Stimulated activated CD8-positive, alpha-beta memory T cell treated with anti-CD3 and anti-CD28 coated beads, Interleukin-15, amount 100 ng/mL, for 1 hour (primary cell): ENCODE measurements around the gene COBLL1.

ENCODE experiments used
- DNase-seq: peaks from one replicate; pipeline ENCODE4 v3.0.0-alpha.2; 2020; ENCODE audit warnings: low read depth

COBLL1 gene

DNA sequence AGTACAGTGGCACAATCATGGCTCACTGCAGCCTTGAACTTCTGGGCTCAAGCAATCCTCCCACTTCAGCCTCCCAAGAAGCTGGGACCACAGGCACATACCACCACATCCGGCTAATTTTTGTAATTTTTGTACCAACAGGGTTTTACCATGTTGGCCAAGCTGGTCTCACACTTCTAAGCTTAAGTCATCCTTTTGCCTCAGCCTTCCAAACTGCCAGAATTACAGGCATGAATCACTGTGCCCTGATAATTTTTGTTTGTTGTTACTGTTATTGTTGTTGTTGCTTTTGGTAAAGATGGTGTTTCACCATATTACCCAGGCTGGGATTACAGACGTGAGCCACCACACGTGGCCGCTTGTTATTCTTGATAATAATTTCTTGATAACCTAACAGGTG is 10.5 kb upstream of the COBLL1 start:
- DNase-seq, result no peak

DNA sequence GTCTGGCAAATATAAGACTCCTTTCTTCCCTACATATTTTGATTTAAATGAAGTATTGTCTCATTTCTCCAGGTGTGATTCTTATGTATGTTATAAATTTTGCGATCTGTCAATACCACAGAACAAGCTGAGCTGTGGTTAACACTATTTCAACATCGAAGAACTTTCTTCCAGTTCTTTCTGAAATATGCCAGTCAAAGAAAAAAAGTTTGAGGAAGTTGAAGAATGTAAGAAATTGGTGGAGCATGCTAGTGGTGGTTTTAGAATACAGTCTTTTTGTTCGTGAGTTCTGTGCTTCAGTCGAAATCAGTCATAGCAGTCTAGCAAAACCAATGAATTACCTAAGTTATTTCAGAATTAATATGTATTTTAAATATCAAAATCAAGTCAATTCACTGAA is 8.6 kb upstream of the COBLL1 start:
- no peak for DNase-seq

DNA sequence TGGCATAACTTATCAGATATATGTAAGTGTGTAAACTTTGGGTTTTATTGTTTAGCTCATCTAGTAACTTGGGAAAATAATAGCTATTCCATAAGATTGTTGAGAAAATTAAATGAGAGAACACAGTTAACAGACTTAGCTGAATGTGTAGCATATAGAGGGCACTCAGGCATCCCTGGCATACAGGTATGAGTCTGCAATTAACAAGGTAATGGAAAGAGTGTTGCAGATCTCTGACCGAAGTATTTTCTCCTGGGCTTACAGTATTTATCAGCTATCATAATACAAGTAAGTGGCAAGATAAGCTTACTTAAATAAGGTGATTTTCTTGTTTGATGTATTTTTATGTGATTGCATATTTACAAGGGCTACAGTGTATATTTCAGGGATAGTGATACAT is 7.9 kb upstream of the COBLL1 start:
- no peak for DNase-seq

DNA sequence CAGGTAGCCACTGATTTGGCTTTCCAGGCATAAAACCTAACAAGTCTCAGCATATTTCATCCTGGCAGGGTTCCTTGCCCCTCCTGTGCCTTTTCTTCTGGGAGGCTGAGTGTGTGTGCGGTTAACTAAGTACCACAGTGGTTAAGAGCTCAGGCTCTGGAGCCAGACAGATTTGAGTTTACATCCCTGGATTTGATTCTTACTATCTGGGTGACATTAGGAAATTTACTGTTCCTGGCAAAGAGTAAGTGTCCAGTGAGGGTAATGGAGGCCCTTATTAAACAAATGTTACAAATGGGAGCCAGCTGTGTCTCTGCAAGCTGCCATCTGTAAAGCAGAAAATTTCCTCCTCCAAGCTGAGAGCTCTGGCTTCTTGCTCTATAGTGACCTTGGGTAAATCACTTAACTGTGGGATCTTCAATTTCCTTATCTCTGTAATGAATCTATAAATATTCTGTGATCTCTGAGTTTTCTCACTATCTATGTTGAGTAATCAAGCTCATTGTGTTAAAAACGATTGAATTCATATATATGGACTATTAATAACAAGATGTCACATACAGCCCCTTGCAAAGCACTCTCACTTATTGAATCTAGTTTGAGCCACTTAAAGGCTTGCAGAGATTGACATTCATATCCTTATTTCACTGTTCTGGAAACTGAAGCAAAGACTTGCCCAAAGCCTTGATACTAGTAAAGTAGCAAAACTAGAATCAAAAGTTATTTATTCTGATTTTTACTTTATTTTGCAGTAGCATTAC is 6.5 kb upstream of the COBLL1 start:
- DNase-seq, result no peak

DNA sequence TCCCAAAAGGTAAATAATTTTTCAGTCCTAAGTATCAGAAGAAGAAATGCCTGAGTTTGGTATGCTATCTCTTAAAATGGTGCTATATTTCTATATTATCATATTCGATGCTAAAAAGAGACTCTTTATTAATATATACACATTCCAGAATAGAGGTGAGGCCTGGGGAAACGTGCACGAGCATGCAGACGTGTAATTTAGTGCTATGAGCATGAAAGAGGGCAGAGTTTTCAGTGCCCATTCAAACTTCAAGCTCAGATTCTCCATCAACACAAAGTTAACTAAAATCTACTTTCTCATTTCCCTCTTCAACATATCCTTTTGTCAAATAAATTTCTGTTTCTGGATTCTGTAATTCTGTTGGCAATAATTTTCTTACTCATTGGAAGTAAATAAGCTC is 5.7 kb upstream of the COBLL1 start:
- no peak for DNase-seq

DNA sequence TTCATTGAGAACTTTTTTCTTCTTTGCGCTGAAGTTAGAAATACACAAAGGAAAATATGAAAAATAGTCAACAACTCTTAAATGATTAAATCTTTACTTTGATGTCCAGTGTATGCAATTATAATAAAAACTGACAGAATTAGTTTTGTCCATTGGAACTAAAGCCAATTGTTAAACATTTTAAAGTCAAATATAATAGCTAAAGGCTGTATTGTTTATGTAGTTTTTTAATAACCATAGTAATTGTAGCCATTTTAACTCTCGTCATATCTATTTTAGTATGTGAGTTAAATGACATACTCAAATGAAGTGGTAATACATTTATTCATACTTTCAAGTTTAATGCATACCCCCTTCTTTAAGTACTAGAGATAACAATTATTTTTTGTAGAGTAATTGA is 4.7 kb upstream of the COBLL1 start:
- no peak for DNase-seq

DNA sequence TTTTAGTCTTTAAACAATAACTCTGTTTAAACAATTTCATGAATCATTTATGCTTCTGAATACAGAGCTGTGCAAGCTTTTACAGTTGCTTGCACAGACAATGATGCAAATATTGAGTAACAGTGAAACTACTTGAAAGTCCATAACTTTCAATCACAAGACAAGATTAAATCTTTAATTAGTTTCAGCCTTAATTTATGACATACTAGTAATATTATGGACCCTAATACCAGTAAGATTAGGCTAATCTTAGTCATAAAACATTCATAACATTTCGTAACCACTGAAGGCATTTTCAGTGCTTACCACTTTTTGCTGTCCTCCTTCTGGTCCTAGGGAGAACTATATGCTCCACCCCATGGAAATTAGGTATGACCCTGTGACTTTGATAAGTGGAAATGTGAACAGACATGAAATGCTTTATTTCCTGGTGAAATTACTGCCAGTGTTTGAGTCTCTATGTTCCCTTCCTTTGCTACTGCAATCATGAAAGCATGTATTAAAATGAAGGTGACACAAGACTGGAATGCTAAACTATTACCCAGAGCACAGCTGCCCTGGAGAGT is 1.8 kb upstream of the COBLL1 start:
- DNase-seq, result no peak

DNA sequence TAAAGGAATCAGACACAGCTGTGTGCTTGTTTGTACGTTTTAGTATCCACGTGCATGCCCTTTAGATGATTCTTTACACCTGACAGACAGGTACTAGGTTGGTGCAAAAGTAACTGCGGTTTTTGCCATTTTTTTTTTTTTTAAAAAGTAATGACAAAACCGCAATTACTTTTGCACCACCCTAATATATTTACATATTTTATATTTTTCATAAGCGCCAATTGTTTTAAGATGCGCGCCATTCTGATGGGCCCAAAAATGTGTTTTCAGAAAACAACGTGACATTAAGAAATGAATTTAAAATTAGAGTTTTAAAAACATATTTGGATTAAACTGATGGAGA is 972 bp upstream of the COBLL1 start:
- DNase-seq, result no peak

DNA sequence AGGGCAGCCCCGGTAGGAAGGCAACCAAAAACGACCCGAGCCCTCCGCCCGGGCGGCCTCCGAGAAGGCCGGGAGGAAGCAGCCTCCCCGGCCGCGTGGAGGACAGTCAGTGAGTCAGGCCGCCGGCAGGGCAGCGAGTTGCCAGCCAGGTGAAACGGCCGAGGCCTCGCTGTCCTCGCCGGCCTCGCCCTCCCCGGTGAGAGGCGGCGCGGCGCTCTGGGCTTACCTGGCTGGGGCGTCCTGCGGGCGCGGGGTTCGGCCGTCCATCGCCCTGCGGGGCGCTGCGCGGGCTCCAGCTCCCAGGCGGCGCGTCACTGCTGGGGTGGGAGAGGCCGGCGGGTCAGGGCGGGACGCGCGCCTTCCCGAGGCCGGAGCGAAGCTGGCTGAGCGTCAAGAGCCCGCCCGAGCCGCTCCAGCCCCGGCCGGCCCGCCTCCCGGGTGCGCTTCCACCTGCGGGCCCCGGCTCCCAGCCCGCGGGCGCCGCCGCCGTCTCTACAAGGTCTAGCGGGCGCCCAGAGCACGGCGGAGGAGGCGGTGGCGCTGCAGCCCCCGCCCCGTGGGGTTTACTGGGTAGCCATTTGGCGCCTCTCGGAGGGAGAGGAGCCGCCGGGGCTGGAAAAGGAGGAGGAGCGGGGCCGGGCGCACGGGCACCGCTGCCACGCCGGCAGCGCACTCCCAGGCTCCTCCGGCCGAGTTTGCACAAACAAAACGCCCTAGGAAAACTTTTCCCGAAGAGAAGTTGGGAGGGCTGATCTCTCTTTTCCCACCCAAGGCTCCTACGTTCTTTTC is 499 bp downstream of the COBLL1 start:
- DNase-seq, result no peak

DNA sequence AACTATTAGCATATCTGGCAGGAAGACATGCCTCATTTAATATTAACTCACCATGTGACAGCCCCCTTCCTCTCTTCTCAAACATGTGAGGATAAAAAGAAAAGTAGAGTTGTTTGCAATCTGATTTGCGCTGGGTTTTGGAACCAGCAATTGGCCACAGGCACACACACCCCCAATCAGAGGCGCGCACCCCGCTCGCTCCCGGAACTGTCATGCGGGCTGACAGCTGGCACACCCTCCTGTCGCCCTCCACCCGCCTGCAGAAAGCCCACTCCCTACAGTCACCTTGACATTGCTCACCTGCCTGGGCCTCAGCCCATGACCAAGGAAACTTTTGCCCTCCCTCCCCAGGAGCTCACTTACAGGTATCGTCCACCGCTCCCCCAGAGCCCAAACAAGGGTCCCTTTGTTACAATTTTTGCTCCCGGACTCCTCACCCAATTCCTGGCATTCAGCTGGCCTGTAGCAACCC is 1.1 kb downstream of the COBLL1 start:
- DNase-seq, result no peak

DNA sequence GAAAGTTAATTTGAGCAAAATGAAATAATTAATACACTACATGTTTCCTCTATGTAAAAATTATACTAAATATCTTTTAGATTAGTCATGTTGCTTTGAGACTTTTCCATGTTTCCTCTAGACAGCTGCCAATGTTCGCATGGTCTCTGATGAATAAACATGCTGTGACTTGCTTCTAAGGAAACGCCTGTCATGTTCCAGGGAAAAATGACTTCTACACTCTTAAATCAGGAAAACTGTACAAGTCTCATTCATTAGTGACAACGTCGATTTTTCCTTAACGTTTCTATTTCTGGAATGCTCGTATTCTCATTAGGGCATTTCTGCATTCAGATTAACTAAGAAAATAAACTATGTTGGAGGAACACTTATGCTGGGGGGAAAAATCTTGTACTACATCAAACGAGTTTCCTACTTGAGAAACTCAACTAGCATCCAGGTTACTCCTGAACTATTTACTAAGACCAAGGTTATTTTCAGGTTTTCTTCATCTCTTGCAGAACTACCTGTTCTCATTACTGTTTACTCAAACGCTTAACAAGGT is 1.6 kb downstream of the COBLL1 start:
- DNase-seq, result no peak

DNA sequence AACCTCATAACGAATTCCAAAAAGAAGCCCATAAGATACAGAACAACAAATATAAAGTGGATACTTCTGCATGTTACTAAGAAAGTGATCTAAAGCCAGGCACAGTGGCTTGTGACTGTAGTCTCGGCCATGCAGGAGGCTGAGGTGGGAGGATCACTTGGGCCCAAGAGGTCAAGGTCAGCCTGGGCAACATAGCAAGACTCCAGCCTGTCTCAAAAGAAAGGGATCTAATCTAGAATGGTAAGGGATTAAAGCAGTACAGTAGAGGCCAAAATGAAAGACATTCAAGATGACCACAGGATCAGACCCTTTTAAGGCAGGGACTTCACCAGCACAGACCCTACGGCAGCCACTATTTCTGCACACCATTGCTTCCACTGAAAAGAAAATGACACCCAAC is 3.8 kb downstream of the COBLL1 start:
- no peak for DNase-seq

DNA sequence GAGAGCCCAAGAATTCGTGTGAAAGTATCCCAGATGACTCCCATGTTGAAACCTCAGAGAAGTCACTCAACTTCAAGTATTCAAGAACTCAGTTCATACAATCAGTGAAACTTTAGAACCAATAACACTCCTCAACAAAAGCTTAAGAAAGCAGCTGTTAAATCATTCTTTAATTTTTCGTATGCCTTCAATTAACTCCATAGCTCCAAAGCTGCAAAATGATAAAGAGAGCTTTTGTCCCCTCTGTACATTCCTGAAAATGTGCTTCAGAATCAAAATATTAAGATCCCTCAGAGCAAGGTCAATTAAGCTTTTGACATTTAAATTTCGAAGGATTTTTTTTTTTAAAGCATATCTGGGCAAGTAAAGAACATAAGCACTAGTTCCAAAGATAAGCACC is 4.7 kb downstream of the COBLL1 start:
- DNase-seq, result no peak

DNA sequence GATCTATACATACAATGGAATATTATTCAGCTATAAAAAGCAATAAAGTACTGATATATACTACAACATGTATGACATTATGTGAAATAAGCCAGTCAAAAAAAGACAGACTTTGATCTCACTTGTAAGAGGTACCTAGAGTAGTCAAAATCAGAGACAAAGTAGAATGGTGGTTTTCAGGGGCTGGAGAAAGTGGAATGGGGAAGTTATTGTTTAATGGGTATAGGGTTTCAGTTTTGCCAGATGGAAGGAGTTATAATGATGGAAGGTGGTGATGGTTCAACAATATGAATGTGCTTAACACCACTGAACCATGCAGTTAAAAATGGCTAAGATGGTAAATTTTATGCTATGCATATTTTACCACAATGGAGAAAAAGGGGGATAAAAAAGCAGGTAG is 6.3 kb downstream of the COBLL1 start:
- DNase-seq, result no peak

DNA sequence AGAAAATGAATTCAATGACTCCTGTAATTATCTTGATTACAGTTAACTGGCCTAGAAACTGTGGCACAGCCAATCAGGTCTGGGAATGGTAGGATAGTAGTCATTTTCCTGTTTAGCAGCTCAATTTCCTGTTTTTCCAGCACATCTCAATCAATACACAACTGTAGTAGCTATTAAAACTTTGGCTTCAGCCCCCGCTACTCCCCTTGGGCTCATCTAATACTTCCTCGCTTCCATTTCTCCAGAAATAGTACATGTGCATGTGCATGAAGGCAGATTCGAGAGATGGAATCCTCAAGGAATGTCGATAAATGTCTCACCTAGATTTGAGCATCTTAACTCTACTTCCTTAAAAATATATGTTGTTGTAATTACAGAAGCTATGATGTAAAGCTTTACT is 9.7 kb downstream of the COBLL1 start:
- no peak for DNase-seq

DNA sequence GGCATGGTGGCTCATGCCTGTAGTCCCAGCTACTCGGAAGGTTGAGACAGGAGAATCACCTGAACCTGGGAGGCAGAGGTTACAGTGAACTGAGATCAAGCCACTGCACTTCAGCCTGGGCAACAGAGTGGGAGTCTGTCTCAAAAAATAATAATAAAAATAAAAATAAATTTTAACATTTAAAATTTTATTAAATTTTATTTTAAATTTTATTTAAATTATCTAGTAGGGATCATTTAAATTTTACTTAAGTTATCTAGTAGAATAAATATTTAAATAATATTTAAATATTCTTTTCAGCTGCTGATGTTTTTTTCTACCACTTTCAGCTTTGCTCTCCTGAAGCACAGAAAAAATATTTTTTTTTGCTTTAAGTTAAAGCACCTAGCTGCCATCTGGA is 10.4 kb downstream of the COBLL1 start:
- no peak for DNase-seq

DNA sequence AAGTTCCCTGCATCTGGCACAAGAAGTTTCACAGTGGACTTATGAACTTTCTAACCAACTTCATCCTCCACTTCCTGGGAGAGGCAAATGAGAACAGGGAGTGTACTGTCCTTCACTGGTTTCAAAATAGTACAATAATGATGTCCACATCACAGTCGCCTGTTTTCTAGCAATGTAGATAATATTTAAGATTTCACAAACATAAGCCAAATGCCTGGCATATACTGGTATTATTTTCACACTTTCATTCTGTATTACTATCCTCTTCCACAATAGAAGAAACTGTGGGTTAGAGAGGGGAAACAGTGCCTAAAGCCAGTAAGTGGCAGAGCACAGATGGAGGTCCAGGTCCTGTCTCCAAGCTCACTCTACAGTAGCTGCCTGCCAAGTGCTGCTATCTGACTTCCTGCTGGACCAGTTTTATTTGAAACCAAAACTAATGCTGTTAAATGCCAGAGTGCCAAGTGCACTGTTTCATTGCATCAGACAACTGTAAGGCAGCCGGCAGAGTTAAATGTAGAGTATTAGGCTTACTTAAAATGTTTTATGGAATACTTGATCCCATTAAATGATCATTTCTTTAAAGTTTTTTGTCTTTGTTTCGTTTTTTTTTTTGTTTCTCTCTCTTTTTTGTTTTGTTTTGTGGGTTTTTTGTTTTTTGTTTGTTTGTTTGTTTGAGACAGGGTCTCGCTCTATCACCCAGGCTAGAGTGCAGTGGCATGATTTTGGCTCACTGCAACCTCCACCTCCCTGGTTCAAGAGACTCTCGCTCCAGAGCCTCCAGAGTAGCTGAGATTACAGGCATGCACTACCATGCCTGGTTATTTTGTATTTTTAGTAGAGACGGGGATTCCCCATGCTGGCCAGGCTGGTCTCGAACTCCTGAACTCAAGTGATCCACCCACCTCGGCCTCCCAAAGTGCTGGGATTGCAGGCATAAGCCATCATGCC is 15.1 kb downstream of the COBLL1 start:
- DNase-seq, result no peak

DNA sequence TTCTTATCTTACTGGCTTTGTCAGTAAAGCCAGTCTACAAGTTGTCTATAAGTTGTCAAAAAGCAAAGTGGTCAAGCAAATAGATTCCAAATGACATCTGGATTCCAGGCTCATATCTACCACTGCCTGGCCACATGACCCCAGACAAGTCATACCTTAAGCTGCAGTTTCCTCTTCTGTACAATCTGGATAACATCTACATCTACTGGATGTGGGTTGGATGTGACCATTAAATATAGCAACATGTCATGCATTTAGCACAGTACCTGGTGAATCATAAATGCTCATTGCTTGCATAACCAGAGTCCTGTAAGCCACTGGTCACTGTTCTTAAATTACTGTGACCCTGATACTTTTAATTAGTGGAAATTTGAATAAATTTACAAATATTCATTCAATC is 16.8 kb downstream of the COBLL1 start:
- DNase-seq, result no peak

DNA sequence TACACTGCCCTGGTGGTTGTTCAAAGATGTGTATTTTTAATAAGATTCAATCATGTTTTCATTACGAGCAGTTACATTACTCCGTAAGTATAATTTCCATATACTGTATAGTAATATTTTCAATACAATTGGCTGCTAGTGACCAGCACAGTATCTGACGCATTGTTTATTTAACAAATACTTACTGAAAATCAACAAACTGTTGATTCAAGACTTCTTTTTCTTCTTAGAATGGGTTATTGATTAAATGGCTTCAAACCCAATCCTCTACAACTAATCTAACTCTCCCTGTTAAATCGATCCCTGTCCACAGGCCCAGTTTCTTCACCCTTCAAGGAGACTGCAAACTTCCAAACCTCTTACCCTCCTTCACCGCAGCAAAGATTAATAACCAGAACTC is 18.5 kb downstream of the COBLL1 start:
- no peak for DNase-seq

DNA sequence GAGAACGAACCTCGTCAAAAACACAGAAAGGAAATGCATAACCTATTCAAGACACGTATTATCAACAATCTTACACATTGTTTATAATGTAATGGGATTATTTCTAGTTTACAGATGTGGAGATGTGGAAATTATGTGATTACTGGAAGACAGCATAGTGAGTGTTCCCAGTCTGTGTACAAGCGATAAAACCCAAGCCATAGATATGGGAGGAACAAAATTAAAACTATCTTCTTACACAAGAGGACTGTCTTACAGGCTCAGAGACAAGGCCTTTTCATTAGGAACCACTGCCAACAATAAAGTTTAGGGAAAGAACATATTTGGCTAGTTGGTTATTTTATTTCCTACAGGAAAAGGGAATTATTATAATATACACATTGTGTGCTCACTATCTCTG is 20.3 kb downstream of the COBLL1 start:
- DNase-seq, result no peak

DNA sequence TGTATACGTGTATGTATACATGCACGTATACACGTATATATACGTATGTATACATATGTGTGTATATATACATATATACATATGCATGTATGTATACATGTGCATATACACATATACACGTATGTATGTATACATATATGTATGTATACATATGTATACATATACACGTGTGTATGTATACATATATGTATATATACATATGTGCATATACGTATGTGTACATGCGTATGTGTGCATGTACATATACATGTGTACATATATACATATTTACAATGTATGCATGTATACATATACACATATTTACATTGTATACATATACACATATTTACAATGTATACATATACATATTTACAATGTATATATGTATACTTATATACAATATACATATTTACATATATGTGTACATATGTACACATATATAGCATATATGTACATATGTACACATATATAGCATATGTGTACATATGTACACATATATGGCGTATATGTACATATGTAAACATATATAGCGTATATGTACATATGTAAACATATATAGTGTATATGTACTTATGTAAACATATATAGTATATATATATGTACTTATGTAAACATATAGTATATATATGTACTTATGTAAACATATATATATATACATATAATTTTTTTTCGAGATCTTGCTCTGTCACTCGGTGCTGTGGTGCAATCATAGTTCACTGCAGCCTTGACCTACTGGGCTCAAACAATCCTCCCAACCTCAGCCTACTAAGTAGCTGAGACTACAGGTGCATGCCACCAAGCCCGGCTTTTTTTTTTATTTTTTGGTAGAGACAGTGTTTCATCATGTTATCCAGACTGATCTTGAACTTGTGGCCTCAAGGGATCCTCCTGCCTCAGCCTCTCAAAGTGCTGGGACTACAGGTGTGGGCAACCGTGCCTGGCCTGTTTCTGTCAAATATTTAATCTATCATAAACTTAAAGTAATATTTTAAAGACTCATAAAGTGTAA is 23.2 kb downstream of the COBLL1 start:
- DNase-seq, result no peak
